Panc1 (cell line): Measurements from ENCODE around the gene ADAM22. TPM values are rescaled to one million over a fixed set of nuclear protein-coding genes. Genes with fewer than 3 reads are reported as not detected.

Experiments used
- ATAC-seq: fragments of 200-7000 bp; cut with Tn5 transposase; 2 replicates; pipeline ENCODE4 v1.9.1; 2020; ENCODE audit warnings: mild to moderate bottlenecking, moderate library complexity
- BruUV-seq: library from RNA; stranded (reverse); fragments of 400-500 nt; replicated peaks from 2 replicates; lab custom pipeline; 2021; lab: Mats Ljungman, UMichigan
- CTCF ChIA-PET: fragments of 300-600 bp; sonication (Branson Sonifier 250); formaldehyde crosslinking; loops from one replicate; lab custom pipeline; 2022; ENCODE audit warnings: antibody characterized with exemption; lab: Charles Lee
- POLR2A ChIA-PET: fragments of 300-600 bp; sonication (Branson Sonifier 250); formaldehyde crosslinking; loops from one replicate; lab custom pipeline; 2022; ENCODE audit warnings: antibody characterized with exemption; lab: Charles Lee
- DNase-seq: peaks from one replicate; pipeline ENCODE4 v3.0.0-alpha.2; 2010; ENCODE audit warnings: low read depth, low spot score
- H3K27ac ChIP-seq: 2 replicates; pipeline ENCODE4 v1.5.1; 2011; ENCODE audit warnings: mild to moderate bottlenecking, low read length, inconsistent platforms
- H3K27me3 ChIP-seq: fragments of 200-500 bp; sonication (Bioruptor generic); 2 replicates; pipeline ENCODE4 v1.6.0; 2014; ENCODE audit warnings: low read length, inconsistent platforms; ENCODE audit not compliant: control insufficient read depth, insufficient read depth
- H3K36me3 ChIP-seq: fragments of 200-500 bp; sonication (Bioruptor generic); 2 replicates; pipeline ENCODE4 v1.5.1; 2014; ENCODE audit warnings: inconsistent platforms, mild to moderate bottlenecking, low read length, moderate library complexity; ENCODE audit not compliant: control insufficient read depth, insufficient read depth
- H3K4me1 ChIP-seq: 2 replicates; pipeline ENCODE4 v1.5.1; 2011; ENCODE audit warnings: inconsistent platforms, mild to moderate bottlenecking, low read length, moderate library complexity; ENCODE audit not compliant: control insufficient read depth, insufficient read depth
- H3K4me3 ChIP-seq, 2 experiments: 2 replicates each; pipeline ENCODE4 v1.5.1; 2011 to 2012; ENCODE audit warnings: low read depth in 2 of 2, low read length in 2 of 2, mild to moderate bottlenecking in 2 of 2, inconsistent platforms in 1 of 2, moderate library complexity in 1 of 2
- H3K9me3 ChIP-seq: fragments of 200-500 bp; sonication (Bioruptor generic); 2 replicates; pipeline ENCODE4 v1.5.1; 2014; ENCODE audit warnings: low read depth, mild to moderate bottlenecking, inconsistent platforms, low read length, moderate library complexity; ENCODE audit not compliant: control insufficient read depth, insufficient read depth
- POLR2AphosphoS5 ChIP-seq: IDR thresholded peaks from 2 replicates; pipeline ENCODE4 v1.6.1; 2012; ENCODE audit warnings: mild to moderate bottlenecking, low read depth, low read length, moderate library complexity
- SIN3A ChIP-seq: IDR thresholded peaks from 2 replicates; pipeline ENCODE4 v1.6.1; 2012; ENCODE audit warnings: low read depth, mild to moderate bottlenecking, low read length, moderate library complexity, borderline replicate concordance; ENCODE audit not compliant: insufficient read depth
- TCF7L2 ChIP-seq: IDR thresholded peaks from 2 replicates; pipeline ENCODE4 v1.6.1; 2011; ENCODE audit warnings: mild to moderate bottlenecking, low read depth, low read length, inconsistent platforms
- in situ Hi-C: cut with HindIII; loops from 2 replicates; pipeline ENCODE4 v1.10.0; 2016; ENCODE audit warnings: low sequenced_read_pairs, low pct_unique_long_range_greater_than_20kb
- intact Hi-C: fragments of 100-400 bp; cut with micrococcal nuclease; formaldehyde crosslinking; loops from one replicate; pipeline ENCODE4 v1.10.0; 2022; ENCODE audit not compliant: unreplicated experiment
- total RNA-seq: library from RNA; stranded (reverse); gene quantifications from one replicate; pipeline ENCODE4 v1.2.1, GENCODE V29; 2021; ENCODE audit not compliant: unreplicated experiment
- TF ChIP-seq, protein P1 (sequence below), 2 experiments: IDR thresholded peaks; 2 replicates each; pipeline ENCODE4 v1.6.1; 2011 to 2012; ENCODE audit warnings: low read depth in 2 of 2, control low read depth in 1 of 2, low read length in 1 of 2, mild to moderate bottlenecking in 1 of 2, moderate library complexity in 1 of 2; ENCODE audit not compliant: insufficient read depth in 1 of 2
- TF ChIP-seq, protein P2 (sequence below): fragments of 450-650 bp; IDR thresholded peaks from 2 replicates; pipeline ENCODE4 v1.5.1; 2017; ENCODE audit warnings: mild to moderate bottlenecking

Gene ADAM22
- total RNA-seq, 1 experiment from 2014 or later = 4.2 TPM

DNA sequence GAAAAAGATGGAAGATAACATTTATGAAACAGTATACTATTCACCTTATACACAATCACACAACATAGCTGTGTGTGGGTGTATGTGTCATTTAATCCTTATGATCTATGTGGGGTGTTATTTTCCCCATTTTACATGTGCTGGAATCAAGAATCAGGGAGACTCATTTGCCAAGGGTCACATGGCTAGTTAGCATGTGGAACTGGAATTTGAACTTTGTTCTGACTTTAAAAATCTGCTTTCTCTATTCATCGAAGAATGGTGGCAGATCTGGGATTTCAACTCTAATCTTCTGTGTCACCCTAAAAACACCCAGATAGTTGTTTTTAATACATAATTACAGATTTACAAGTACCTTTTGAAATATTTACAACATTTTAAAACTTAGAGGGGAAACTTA, 65.2 kb downstream of the ADAM22 start:
- TF ChIP-seq SIN3A = no peak
- no peak for TF ChIP-seq POLR2AphosphoS5
- TF ChIP-seq, protein P1, sequence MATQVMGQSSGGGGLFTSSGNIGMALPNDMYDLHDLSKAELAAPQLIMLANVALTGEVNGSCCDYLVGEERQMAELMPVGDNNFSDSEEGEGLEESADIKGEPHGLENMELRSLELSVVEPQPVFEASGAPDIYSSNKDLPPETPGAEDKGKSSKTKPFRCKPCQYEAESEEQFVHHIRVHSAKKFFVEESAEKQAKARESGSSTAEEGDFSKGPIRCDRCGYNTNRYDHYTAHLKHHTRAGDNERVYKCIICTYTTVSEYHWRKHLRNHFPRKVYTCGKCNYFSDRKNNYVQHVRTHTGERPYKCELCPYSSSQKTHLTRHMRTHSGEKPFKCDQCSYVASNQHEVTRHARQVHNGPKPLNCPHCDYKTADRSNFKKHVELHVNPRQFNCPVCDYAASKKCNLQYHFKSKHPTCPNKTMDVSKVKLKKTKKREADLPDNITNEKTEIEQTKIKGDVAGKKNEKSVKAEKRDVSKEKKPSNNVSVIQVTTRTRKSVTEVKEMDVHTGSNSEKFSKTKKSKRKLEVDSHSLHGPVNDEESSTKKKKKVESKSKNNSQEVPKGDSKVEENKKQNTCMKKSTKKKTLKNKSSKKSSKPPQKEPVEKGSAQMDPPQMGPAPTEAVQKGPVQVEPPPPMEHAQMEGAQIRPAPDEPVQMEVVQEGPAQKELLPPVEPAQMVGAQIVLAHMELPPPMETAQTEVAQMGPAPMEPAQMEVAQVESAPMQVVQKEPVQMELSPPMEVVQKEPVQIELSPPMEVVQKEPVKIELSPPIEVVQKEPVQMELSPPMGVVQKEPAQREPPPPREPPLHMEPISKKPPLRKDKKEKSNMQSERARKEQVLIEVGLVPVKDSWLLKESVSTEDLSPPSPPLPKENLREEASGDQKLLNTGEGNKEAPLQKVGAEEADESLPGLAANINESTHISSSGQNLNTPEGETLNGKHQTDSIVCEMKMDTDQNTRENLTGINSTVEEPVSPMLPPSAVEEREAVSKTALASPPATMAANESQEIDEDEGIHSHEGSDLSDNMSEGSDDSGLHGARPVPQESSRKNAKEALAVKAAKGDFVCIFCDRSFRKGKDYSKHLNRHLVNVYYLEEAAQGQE (IDR thresholded peaks at IDR 0.05; ENCODE audit: insufficient read depth in 1 of 2, low read depth in 2 of 2, low read length in 1 of 2) = no peak
- no peak for TF ChIP-seq TCF7L2
- TF ChIP-seq, protein P2, sequence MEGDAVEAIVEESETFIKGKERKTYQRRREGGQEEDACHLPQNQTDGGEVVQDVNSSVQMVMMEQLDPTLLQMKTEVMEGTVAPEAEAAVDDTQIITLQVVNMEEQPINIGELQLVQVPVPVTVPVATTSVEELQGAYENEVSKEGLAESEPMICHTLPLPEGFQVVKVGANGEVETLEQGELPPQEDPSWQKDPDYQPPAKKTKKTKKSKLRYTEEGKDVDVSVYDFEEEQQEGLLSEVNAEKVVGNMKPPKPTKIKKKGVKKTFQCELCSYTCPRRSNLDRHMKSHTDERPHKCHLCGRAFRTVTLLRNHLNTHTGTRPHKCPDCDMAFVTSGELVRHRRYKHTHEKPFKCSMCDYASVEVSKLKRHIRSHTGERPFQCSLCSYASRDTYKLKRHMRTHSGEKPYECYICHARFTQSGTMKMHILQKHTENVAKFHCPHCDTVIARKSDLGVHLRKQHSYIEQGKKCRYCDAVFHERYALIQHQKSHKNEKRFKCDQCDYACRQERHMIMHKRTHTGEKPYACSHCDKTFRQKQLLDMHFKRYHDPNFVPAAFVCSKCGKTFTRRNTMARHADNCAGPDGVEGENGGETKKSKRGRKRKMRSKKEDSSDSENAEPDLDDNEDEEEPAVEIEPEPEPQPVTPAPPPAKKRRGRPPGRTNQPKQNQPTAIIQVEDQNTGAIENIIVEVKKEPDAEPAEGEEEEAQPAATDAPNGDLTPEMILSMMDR = no peak
- in situ Hi-C loops (no loop called here), intact Hi-C loops (no loop called here)
- Histone ChIP-seq H3K27ac (no peak overlapping the region), H3K36me3 (no peaks in the 10 kb centered on the region), H3K4me1 (no peaks in the 10 kb centered on the region), H3K9me3 (no peaks in the 10 kb centered on the region), H3K4me3 (no peak overlapping the region), H3K27me3 (no peaks in the 10 kb centered on the region)
- no TSS peak for BruUV-seq
- ATAC-seq (no peak), DNase-seq (no peak)
- CTCF ChIA-PET = no interaction called here
- POLR2A ChIA-PET = no interaction called here

DNA sequence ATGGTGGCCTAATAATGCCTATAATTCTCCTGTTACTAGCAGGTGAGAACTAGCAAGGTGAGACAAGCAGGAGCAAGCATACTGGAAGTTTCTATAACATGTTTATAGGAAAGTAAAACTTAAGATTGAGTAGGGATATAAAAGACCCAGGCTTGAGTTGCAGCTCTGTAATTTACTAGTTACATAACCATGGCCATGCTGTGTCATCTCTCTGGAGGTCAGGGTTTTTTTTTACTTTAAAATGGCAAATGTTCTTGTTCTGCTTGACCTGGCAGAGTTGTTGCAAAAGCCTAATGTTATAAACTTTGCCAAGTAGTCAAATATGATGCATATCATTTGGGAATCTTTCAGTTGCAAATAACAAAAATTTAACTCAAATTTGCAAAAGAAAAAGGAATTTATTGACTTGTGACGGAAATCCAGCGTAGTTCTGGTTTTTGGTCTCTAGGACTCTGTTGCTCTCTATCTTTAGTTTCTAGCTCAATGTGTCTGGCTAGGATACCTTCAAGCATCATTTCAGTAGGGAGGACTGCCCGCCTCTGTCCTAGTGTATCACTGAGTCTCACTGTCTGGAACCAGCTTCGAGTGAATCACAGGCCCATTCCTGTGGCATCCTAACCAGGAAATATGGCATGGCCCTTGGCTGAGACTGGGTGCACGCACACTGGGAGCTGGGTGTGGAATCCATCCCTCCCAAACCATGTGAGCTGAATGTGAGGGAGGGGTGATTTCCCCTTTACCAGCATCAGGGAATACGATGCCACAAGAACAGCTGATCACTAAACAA, 67.9 kb downstream of the ADAM22 start:
- intact Hi-C loops = no loop called here
- in situ Hi-C loops = no loop called here
- no peaks in the 10 kb centered on the region for H3K27me3 ChIP-seq
- H3K4me3 ChIP-seq = no peak overlapping the region
- no peaks in the 10 kb centered on the region for H3K4me1 ChIP-seq
- ATAC-seq (no peak), DNase-seq (no peak)
- no peaks in the 10 kb centered on the region for H3K36me3 ChIP-seq
- BruUV-seq = no TSS peak
- TF ChIP-seq TCF7L2 (no peak), POLR2AphosphoS5 (no peak)
- TF ChIP-seq, protein P1 (IDR thresholded peaks at IDR 0.05; ENCODE audit: insufficient read depth in 1 of 2, low read depth in 2 of 2, low read length in 1 of 2) = no peak
- no peak overlapping the region for H3K27ac ChIP-seq
- ChIA-PET POLR2A (no interaction called here), CTCF (no interaction called here)
- no peaks in the 10 kb centered on the region for H3K9me3 ChIP-seq
